Measurements from ENCODE around the gene CAPN13.

GRCh38 chr2:30705056-30705455 lies 102.2 kb downstream of the CAPN13 start:
- TF ChIP-seq POLR2A (IDR thresholded peaks at IDR 0.05; ENCODE audit: low read depth), result no peak
- no peak for TF ChIP-seq CTCF (IDR thresholded peaks at IDR 0.05)

Measured in esophagus muscularis mucosa (tissue), 3 donors.